Measurements from ENCODE around the gene ESYT2. TPM values are rescaled to one million over a fixed set of nuclear protein-coding genes. Genes with fewer than 3 reads are reported as not detected.

The ESYT2 gene
- total RNA-seq, 1 experiment from 2014 or later = 59.4 TPM

- Mint-ChIP-seq H3K9me3 (ENCODE audit: unreplicated experiment) (no peaks in the 10 kb centered on the region), H3K4me3 (ENCODE audit: unreplicated experiment) (no peak overlapping the region), H3K36me3 (ENCODE audit: insufficient read depth, unreplicated experiment) (peaks cover 21% of the 10 kb centered on the region), H3K27ac (ENCODE audit: unreplicated experiment) (peak overlapping the region; percentile 89), H3K27me3 (ENCODE audit: insufficient read depth, unreplicated experiment) (no peaks in the 10 kb centered on the region), H3K4me1 (ENCODE audit: low read depth, unreplicated experiment) (peaks cover 55% of the 10 kb centered on the region)
- ChIA-PET POLR2A (no interaction called here), CTCF (no interaction called here)
- no TSS peak for BruUV-seq (replicated peaks)
- no peaks in the 10 kb centered on the region for H3K36me3 ChIP-seq (ENCODE audit: control insufficient read depth, insufficient read depth, low read length)
- TF ChIP-seq, protein P1, sequence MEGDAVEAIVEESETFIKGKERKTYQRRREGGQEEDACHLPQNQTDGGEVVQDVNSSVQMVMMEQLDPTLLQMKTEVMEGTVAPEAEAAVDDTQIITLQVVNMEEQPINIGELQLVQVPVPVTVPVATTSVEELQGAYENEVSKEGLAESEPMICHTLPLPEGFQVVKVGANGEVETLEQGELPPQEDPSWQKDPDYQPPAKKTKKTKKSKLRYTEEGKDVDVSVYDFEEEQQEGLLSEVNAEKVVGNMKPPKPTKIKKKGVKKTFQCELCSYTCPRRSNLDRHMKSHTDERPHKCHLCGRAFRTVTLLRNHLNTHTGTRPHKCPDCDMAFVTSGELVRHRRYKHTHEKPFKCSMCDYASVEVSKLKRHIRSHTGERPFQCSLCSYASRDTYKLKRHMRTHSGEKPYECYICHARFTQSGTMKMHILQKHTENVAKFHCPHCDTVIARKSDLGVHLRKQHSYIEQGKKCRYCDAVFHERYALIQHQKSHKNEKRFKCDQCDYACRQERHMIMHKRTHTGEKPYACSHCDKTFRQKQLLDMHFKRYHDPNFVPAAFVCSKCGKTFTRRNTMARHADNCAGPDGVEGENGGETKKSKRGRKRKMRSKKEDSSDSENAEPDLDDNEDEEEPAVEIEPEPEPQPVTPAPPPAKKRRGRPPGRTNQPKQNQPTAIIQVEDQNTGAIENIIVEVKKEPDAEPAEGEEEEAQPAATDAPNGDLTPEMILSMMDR (IDR thresholded peaks at IDR 0.05; ENCODE audit: insufficient read depth in 1 of 2, low read depth in 1 of 2, low read length in 1 of 2, severe bottlenecking in 1 of 2, unreplicated experiment in 1 of 2) = no peak
- no peak overlapping the region for H3K4me3 ChIP-seq (ENCODE audit: low read depth, low read length)
- peaks cover 60% of the 10 kb centered on the region for H3K4me1 ChIP-seq
- no peaks in the 10 kb centered on the region for H3K9me3 ChIP-seq
- no peaks in the 10 kb centered on the region for H3K27me3 ChIP-seq (replicated peaks; ENCODE audit: control insufficient read depth, insufficient read depth, low read length)
- DNase-seq = no peak
- intact Hi-C loops (cut with micrococcal nuclease; ENCODE audit: unreplicated experiment) = loop anchor here (10.0 kb wide), 1 partner anchor 56 kb away; no protein-coding TSS in a partner anchor
Measured at GRCh38 chr7:158820656-158821055, 8.7 kb downstream of the ESYT2 start.

DNA sequence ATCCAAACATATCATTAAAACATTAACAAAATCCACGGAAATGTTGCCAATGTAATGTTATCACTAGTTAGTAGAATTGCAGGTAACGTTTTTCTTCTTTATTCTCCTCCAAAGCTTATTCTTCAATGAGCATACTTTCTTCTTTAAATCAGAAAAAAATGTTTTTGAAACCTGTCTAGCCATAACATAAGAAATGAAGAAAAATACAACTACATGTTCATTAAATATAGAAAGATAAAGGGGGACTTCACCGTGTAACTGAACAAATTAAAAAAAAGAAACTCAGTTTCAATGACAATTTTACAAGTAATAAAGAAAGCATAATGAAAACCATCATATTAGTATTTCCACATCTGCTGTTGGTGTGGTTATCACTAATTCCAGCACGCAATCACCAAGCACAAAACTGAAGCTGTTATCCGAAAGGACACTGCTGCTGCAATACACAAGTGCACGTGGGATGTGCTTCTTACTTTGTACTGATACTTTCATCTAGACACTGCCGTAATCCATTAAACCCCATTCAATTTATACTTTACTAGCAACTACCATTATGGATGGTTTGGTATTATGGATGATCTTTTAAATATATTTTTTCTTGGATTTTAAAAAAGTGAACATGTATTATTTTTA lies 9.6 kb downstream of the ESYT2 start:
- Histone ChIP-seq H3K27me3 (replicated peaks; ENCODE audit: control insufficient read depth, insufficient read depth, low read length) (no peaks in the 10 kb centered on the region), H3K4me1 (peaks cover 67% of the 10 kb centered on the region), H3K4me3 (ENCODE audit: low read depth, low read length) (no peak overlapping the region), H3K36me3 (ENCODE audit: control insufficient read depth, insufficient read depth, low read length) (no peaks in the 10 kb centered on the region), H3K9me3 (no peaks in the 10 kb centered on the region)
- H3K27ac Mint-ChIP-seq (ENCODE audit: unreplicated experiment) = peak overlapping the region; percentile 94
- POLR2A ChIA-PET = interaction anchor here (0.5 kb wide), 1 partner anchor 47 kb away, joined by 3 read pairs; no protein-coding TSS in a partner anchor
- H3K9me3 Mint-ChIP-seq (ENCODE audit: unreplicated experiment) = no peaks in the 10 kb centered on the region
- no peak for DNase-seq
- TF ChIP-seq, protein P1 (IDR thresholded peaks at IDR 0.05; ENCODE audit: insufficient read depth in 1 of 2, low read depth in 1 of 2, low read length in 1 of 2, severe bottlenecking in 1 of 2, unreplicated experiment in 1 of 2) = no peak
- H3K36me3 Mint-ChIP-seq (ENCODE audit: insufficient read depth, unreplicated experiment) = peaks cover 21% of the 10 kb centered on the region
- no peaks in the 10 kb centered on the region for H3K27me3 Mint-ChIP-seq (ENCODE audit: insufficient read depth, unreplicated experiment)
- BruUV-seq (replicated peaks) = no TSS peak
- CTCF ChIA-PET = no interaction called here
- peaks cover 64% of the 10 kb centered on the region for H3K4me1 Mint-ChIP-seq (ENCODE audit: low read depth, unreplicated experiment)
- intact Hi-C loops (cut with micrococcal nuclease; ENCODE audit: unreplicated experiment) = loop anchor here (2.0 to 10.0 kb wide), 5 partner anchors 17 to 117 kb away; partner anchors contain the start of gene NCAPG2
- peak overlapping the region; percentile 55 for H3K4me3 Mint-ChIP-seq (ENCODE audit: unreplicated experiment)

- H3K4me1 ChIP-seq = peaks cover 70% of the 10 kb centered on the region
- H3K9me3 ChIP-seq = no peaks in the 10 kb centered on the region
- POLR2A ChIA-PET = interaction anchor here (0.6 to 1.1 kb wide), 2 partner anchors 11 to 45 kb away, joined by 3 to 4 read pairs; partner anchors contain the start of gene ESYT2
- Mint-ChIP-seq H3K4me3 (ENCODE audit: unreplicated experiment) (peak overlapping the region; percentile 55), H3K4me1 (ENCODE audit: low read depth, unreplicated experiment) (peaks cover 71% of the 10 kb centered on the region), H3K9me3 (ENCODE audit: unreplicated experiment) (no peaks in the 10 kb centered on the region), H3K36me3 (ENCODE audit: insufficient read depth, unreplicated experiment) (peaks cover 21% of the 10 kb centered on the region), H3K27me3 (ENCODE audit: insufficient read depth, unreplicated experiment) (no peaks in the 10 kb centered on the region), H3K27ac (ENCODE audit: unreplicated experiment) (peak overlapping the region; percentile 94)
- TSS peak; percentile 63 for BruUV-seq (replicated peaks)
- intact Hi-C loops (cut with micrococcal nuclease; ENCODE audit: unreplicated experiment) = loop anchor here (1.0 to 5.0 kb wide), 5 partner anchors 11 to 116 kb away; partner anchors contain the start of genes ESYT2 and NCAPG2
- peak overlapping the region; percentile 6; the same call in 1 of the 2 replicates for H3K4me3 ChIP-seq (ENCODE audit: low read depth, low read length)
- no peaks in the 10 kb centered on the region for H3K36me3 ChIP-seq (ENCODE audit: control insufficient read depth, insufficient read depth, low read length)
- TF ChIP-seq, protein P1 (IDR thresholded peaks at IDR 0.05; ENCODE audit: insufficient read depth in 1 of 2, low read depth in 1 of 2, low read length in 1 of 2, severe bottlenecking in 1 of 2, unreplicated experiment in 1 of 2) = no peak
- no peaks in the 10 kb centered on the region for H3K27me3 ChIP-seq (replicated peaks; ENCODE audit: control insufficient read depth, insufficient read depth, low read length)
- CTCF ChIA-PET = interaction anchor here (0.9 kb wide), 1 partner anchor 11 kb away, joined by 3 read pairs; the partner anchor contains the start of gene ESYT2
- DNase-seq = peak; percentile 89 to 93
Measured at GRCh38 chr7:158818325-158819213, 10.7 kb downstream of the ESYT2 start.

All from Caco-2 (cell line).